Effector memory CD4-positive, alpha-beta T cell (primary cell): ENCODE measurements around the gene ACADM.
"Not testable (repeated sequence)": the region's sequence is repeated elsewhere in the genome, so short reads cannot be mapped to it uniquely, and the experiment has no call there.

ENCODE experiments used
- DNase-seq, 3 donors: peaks; one replicate each; pipeline ENCODE4 v3.0.0-alpha.2; 2020
- H3K27ac ChIP-seq: 2 replicates; pipeline ENCODE4 v1.7.0; 2013; ENCODE audit warnings: mild to moderate bottlenecking, low read length, moderate library complexity; ENCODE audit not compliant: insufficient read depth, poor library complexity, severe bottlenecking
- H3K27me3 ChIP-seq: replicated peaks from 2 replicates; pipeline ENCODE4 v1.7.0; 2013; ENCODE audit warnings: mild to moderate bottlenecking, low read length; ENCODE audit not compliant: insufficient read depth, control insufficient read depth, poor library complexity, severe bottlenecking
- H3K36me3 ChIP-seq: 2 replicates; pipeline ENCODE4 v1.7.0; 2013; ENCODE audit warnings: mild to moderate bottlenecking, low read length, moderate library complexity; ENCODE audit not compliant: control insufficient read depth, insufficient read depth
- H3K4me1 ChIP-seq: 2 replicates; pipeline ENCODE4 v1.7.0; 2013; ENCODE audit warnings: low read length, mild to moderate bottlenecking; ENCODE audit not compliant: control insufficient read depth, insufficient read depth, poor library complexity, severe bottlenecking
- H3K4me3 ChIP-seq: 2 replicates; pipeline ENCODE4 v1.7.0; 2013; ENCODE audit warnings: low read length, low read depth, mild to moderate bottlenecking; ENCODE audit not compliant: insufficient read depth, poor library complexity, severe bottlenecking
- H3K9me3 ChIP-seq: 2 replicates; pipeline ENCODE4 v1.7.0; 2013; ENCODE audit warnings: mild to moderate bottlenecking, low read length, moderate library complexity; ENCODE audit not compliant: control insufficient read depth

Gene ACADM

GRCh38 chr1:75730432-75730831 lies 5.9 kb downstream of the ACADM start:
- Histone ChIP-seq H3K36me3 (peaks cover 21% of the 10 kb centered on the region), H3K4me1 (peaks cover 10% of the 10 kb centered on the region), H3K4me3 (no peak overlapping the region), H3K27ac (no peak overlapping the region), H3K27me3 (no peaks in the 10 kb centered on the region), H3K9me3 (no peaks in the 10 kb centered on the region)
- DNase-seq, result no peak

DNA sequence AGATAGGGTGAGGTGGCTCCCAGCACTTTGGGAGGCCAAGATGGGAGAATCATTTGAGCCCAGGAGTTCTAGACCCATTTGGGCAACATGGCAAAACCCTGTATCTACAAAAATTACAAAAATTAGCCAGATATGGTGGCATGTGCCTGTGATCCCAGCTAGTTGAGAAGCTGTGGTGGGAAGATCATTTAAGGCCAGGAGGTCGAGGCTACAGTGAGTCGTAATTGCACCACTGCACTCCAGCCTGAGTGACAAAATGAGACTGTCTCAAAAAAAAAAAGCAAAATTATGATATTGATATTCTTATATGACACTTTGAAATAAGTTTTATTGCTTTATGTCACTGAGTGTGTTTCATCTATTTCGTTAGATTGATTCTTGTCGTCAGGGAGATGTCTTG lies 7.4 kb downstream of the ACADM start:
- H3K4me3 ChIP-seq, result no peak overlapping the region
- H3K36me3 ChIP-seq, result peaks cover 25% of the 10 kb centered on the region
- no peak for DNase-seq
- no peaks in the 10 kb centered on the region for H3K9me3 ChIP-seq
- no peaks in the 10 kb centered on the region for H3K4me1 ChIP-seq
- no peak overlapping the region for H3K27ac ChIP-seq
- no peaks in the 10 kb centered on the region for H3K27me3 ChIP-seq

- H3K27me3 ChIP-seq, result no peaks in the 10 kb centered on the region
- no peak for DNase-seq
- no peak overlapping the region for H3K27ac ChIP-seq
- no peak overlapping the region for H3K4me3 ChIP-seq
- H3K4me1 ChIP-seq, result no peaks in the 10 kb centered on the region
- no peaks in the 10 kb centered on the region for H3K9me3 ChIP-seq
- peaks cover 25% of the 10 kb centered on the region for H3K36me3 ChIP-seq
Observed at GRCh38 chr1:75732703-75733102, 8.2 kb downstream of the ACADM start.

GRCh38 chr1:75733661-75734060 lies 9.2 kb downstream of the ACADM start:
- H3K36me3 ChIP-seq, result peaks cover 26% of the 10 kb centered on the region
- no peaks in the 10 kb centered on the region for H3K4me1 ChIP-seq
- H3K27me3 ChIP-seq, result no peaks in the 10 kb centered on the region

GRCh38 chr1:75736016-75736415 lies 11.5 kb downstream of the ACADM start:
- no peak for DNase-seq
- Histone ChIP-seq H3K4me3 (no peak overlapping the region), H3K36me3 (peaks cover 35% of the 10 kb centered on the region), H3K4me1 (no peaks in the 10 kb centered on the region), H3K27me3 (no peaks in the 10 kb centered on the region), H3K27ac (no peak overlapping the region), H3K9me3 (no peaks in the 10 kb centered on the region)

More at GRCh38 chr1:75733661-75734060, 9.2 kb downstream of the ACADM start:
- DNase-seq, result no peak
- Histone ChIP-seq H3K9me3 (no peaks in the 10 kb centered on the region), H3K4me3 (no peak overlapping the region), H3K27ac (no peak overlapping the region)

DNA sequence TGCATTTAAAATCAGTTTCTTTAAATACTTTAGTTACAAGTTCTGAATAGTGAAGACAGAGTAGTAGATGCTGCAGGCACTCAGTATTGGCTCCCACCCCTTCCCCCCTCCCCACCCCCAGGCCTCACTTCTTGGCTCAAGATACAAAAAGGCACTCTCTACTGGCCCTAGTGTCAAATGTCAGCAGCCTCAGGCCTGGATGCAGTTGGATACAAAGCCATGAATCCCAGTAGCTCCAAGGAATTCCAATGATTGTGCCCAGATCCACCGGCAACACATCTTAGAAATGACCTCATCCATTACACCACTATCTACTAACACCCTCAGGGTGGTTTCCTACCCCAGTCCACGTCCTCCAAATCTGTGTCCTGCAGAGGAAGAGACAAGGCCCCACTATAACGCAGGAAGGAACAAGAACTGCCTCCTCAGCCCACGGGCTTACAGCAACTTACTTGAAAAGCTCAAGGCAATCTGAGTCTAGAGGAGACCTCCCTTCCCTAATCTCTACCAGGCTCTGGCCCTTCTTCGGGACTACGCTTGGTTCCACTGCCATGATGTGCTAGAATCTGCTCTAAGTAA lies 17.6 kb downstream of the ACADM start:
- peaks cover 19% of the 10 kb centered on the region for H3K36me3 ChIP-seq
- no peak overlapping the region for H3K27ac ChIP-seq
- no peak for DNase-seq
- H3K4me1 ChIP-seq, result no peaks in the 10 kb centered on the region
- no peak overlapping the region for H3K4me3 ChIP-seq
- no peaks in the 10 kb centered on the region for H3K9me3 ChIP-seq
- H3K27me3 ChIP-seq, result no peaks in the 10 kb centered on the region

GRCh38 chr1:75745276-75745675 lies 20.8 kb downstream of the ACADM start:
- no peaks in the 10 kb centered on the region for H3K27me3 ChIP-seq
- no peak for DNase-seq
- H3K9me3 ChIP-seq, result no peaks in the 10 kb centered on the region
- peaks cover 23% of the 10 kb centered on the region for H3K36me3 ChIP-seq
- no peak overlapping the region for H3K27ac ChIP-seq
- H3K4me1 ChIP-seq, result no peaks in the 10 kb centered on the region
- H3K4me3 ChIP-seq, result no peak overlapping the region

DNA sequence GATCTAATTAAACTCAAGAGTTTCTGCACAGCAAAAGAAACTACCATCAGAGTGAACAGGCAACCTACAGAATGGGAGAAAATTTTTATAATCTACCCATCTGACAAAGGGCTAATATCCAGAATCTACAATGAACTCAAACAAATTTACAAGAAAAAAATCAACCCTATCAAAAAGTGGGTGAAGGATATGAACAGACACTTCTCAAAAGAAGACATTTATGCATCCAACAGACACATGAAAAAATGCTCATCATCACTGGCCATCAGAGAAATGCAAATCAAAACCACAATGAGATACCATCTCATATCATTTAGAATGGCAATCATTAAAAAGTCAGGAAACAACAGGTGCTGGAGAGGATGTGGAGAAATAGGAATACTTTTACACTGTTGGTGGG lies 32.7 kb downstream of the ACADM start:
- not testable (repeated sequence) for H3K36me3 ChIP-seq, H3K27ac ChIP-seq, H3K4me3 ChIP-seq, DNase-seq, H3K9me3 ChIP-seq, H3K27me3 ChIP-seq, H3K4me1 ChIP-seq

- H3K27me3 ChIP-seq, DNase-seq, H3K4me1 ChIP-seq, H3K9me3 ChIP-seq, H3K27ac ChIP-seq, H3K4me3 ChIP-seq, H3K36me3 ChIP-seq: not testable (repeated sequence)
Observed at GRCh38 chr1:75758543-75758942, 34.0 kb downstream of the ACADM start.

DNA sequence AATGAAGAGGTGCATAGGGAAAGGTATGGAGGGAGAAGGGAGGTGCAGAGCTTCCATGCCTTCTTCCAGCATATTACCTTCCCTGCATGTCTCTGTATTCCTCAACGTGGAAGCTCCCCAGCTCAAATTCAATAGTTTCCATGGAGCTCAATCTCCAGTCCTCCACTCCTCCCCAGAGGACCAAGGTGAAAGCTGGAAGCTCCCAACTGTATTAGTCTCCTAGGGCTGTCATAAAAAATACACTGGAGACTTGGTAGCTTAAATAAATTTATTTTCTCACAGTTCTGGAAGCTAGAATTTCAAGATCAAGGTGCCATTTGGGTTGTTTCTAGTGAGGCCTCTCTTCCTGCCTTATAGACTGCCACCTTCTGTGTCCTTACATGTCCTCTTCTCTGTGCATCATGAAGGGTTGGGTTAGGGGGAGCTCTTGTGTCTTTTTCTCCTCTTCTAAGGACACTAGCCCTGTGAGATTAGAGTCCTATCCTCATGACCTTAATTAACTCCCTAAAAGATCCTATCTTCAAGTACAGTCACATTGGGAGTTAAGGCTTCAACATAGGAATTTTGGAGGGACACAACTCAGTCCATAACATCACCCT lies 39.6 kb downstream of the ACADM start:
- no peaks in the 10 kb centered on the region for H3K36me3 ChIP-seq
- H3K4me1 ChIP-seq, result no peaks in the 10 kb centered on the region
- H3K27me3 ChIP-seq, result no peaks in the 10 kb centered on the region
- no peak overlapping the region for H3K4me3 ChIP-seq
- H3K9me3 ChIP-seq, result no peaks in the 10 kb centered on the region
- no peak for DNase-seq
- no peak overlapping the region for H3K27ac ChIP-seq
